GM12892 (cell line): ENCODE measurements around the gene IGFL3.

Source experiments
- POLR2A ChIP-seq: IDR thresholded peaks from 2 replicates; pipeline ENCODE4 v1.6.1; 2011; ENCODE audit warnings: low read depth, low read length, control low read depth
- POLR2AphosphoS5 ChIP-seq: IDR thresholded peaks from 2 replicates; pipeline ENCODE4 v1.6.1; 2011; ENCODE audit warnings: low read depth, low read length, control low read depth
- TAF1 ChIP-seq: IDR thresholded peaks from 2 replicates; pipeline ENCODE4 v1.6.1; 2011; ENCODE audit warnings: low read depth, mild to moderate bottlenecking, control low read depth, low read length, borderline replicate concordance

DNA sequence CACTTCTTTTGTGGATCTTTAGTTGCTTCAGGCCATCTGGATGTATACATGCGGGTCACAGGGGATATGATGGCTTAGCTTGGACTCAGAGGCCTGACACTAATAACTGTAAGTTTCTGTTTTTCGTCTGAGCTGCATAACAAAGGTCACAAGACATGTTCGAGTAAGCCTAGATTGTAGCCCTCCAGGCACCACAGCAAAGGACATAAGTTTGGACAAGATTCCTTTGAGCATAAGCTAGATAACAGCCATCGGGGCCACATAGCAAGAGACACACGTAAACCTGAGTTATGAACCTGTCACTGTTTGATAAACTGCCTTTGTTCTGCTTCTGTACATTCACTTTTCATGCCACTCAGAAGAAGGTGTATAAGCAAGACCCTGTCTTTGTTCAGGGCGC lies 14.6 kb downstream of the IGFL3 start:
- TF ChIP-seq POLR2AphosphoS5 (no peak), TAF1 (no peak), POLR2A (no peak)
